Lower leg skin (tissue), 3 donors: ENCODE results near the gene FBXW8.

Source experiments
- CTCF ChIP-seq, 3 donors: fragments of 450-650 bp; IDR thresholded peaks; one replicate each; pipeline ENCODE4 v1.5.1; 2016; ENCODE audit warnings: antibody characterized with exemption in 3 of 3, mild to moderate bottlenecking in 3 of 3, moderate library complexity in 2 of 3
- POLR2A ChIP-seq, 2 donors: fragments of 450-650 bp; IDR thresholded peaks; one replicate each; pipeline ENCODE4 v1.6.1; 2016 to 2017; ENCODE audit warnings: antibody characterized with exemption in 2 of 2, mild to moderate bottlenecking in 1 of 2, moderate library complexity in 1 of 2

- TF ChIP-seq CTCF (IDR thresholded peaks at IDR 0.05), result no peak
- no peak for TF ChIP-seq POLR2A (IDR thresholded peaks at IDR 0.05)
Observed at GRCh38 chr12:117063162-117063911, 152.6 kb downstream of the FBXW8 start.
